Esophagus muscularis mucosa (tissue), 3 donors: ENCODE results near the gene FXR2.

ENCODE experiments used
- POLR2A ChIP-seq: fragments of 450-650 bp; IDR thresholded peaks from one replicate; pipeline ENCODE4 v1.6.1; 2017; ENCODE audit warnings: antibody characterized with exemption, moderate library complexity, mild to moderate bottlenecking, low read depth
- TF ChIP-seq, protein P1 (sequence below), 3 experiments: fragments of 200-600 bp in 2 of 3; fragments of 450-650 bp in 1 of 3; sonication (generic) in 2 of 3; IDR thresholded peaks; one replicate each; pipeline ENCODE4 v1.5.1; 2017 to 2019; ENCODE audit warnings: antibody characterized with exemption in 3 of 3, mild to moderate bottlenecking in 2 of 3, moderate library complexity in 1 of 3

- no peak for TF ChIP-seq POLR2A
- TF ChIP-seq, protein P1, sequence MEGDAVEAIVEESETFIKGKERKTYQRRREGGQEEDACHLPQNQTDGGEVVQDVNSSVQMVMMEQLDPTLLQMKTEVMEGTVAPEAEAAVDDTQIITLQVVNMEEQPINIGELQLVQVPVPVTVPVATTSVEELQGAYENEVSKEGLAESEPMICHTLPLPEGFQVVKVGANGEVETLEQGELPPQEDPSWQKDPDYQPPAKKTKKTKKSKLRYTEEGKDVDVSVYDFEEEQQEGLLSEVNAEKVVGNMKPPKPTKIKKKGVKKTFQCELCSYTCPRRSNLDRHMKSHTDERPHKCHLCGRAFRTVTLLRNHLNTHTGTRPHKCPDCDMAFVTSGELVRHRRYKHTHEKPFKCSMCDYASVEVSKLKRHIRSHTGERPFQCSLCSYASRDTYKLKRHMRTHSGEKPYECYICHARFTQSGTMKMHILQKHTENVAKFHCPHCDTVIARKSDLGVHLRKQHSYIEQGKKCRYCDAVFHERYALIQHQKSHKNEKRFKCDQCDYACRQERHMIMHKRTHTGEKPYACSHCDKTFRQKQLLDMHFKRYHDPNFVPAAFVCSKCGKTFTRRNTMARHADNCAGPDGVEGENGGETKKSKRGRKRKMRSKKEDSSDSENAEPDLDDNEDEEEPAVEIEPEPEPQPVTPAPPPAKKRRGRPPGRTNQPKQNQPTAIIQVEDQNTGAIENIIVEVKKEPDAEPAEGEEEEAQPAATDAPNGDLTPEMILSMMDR (IDR thresholded peaks at IDR 0.05), result no peak
Measured at GRCh38 chr17:7590743-7591142, 24.0 kb downstream of the FXR2 start.
